GM21825 (cell line): ENCODE measurements around the gene RHOXF1.
"Not testable (repeated sequence)": the region's sequence is repeated elsewhere in the genome, so short reads cannot be mapped to it uniquely, and the experiment has no call there.

Source experiments
- ATAC-seq: cut with Tn5 transposase; IDR thresholded peaks from one replicate; pipeline ENCODE4 v1.9.1; 2021; ENCODE audit warnings: mild to moderate bottlenecking, moderate library complexity; ENCODE audit not compliant: unreplicated experiment

RHOXF1 gene, protein sequence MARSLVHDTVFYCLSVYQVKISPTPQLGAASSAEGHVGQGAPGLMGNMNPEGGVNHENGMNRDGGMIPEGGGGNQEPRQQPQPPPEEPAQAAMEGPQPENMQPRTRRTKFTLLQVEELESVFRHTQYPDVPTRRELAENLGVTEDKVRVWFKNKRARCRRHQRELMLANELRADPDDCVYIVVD

DNA sequence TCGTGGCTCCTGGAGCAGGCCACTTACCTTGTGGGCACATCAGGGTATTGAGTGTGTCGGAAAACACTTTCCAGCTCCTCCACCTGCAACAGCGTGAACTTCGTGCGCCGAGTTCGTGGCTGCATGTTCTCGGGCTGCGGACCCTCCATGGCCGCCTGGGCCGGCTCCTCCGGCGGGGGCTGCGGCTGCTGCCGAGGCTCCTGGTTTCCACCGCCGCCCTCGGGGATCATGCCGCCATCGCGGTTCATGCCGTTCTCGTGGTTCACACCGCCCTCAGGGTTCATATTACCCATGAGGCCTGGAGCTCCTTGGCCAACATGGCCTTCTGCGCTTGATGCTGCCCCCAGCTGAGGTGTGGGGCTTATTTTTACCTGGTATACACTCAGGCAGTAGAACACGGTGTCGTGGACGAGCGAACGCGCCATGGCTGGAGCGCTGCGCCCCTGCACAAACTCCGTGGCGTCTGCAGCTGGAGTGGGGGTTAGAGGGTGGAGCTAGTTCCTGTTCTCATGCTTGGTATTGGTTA, at the start of gene RHOXF1:
TSS of gene RHOXF1 (minus strand) at position 476 of the 526 bp plus-strand sequence. CDS start at position 425, 51 bp downstream.
- no peak for ATAC-seq

DNA sequence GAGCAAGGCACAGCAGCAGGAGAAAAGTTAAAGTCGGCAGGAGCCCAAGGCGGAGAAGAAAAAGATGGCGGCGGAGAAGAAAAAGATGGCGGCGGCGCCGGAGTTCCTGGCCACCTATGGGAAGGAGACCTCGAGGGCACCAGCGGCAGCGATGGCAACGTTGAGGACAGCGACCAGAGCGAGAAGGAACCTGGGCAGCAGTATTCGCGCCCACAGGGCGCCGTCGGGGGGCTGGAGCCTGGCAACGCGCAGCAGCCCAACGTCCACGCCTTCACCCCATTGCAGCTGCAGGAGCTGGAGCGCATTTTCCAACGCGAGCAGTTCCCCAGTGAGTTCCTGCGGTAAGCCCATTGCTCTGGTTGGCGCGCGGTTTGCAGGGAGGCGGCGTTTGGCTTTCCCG, 43.4 kb upstream of the RHOXF1 start:
- ATAC-seq, result not testable (repeated sequence)

DNA sequence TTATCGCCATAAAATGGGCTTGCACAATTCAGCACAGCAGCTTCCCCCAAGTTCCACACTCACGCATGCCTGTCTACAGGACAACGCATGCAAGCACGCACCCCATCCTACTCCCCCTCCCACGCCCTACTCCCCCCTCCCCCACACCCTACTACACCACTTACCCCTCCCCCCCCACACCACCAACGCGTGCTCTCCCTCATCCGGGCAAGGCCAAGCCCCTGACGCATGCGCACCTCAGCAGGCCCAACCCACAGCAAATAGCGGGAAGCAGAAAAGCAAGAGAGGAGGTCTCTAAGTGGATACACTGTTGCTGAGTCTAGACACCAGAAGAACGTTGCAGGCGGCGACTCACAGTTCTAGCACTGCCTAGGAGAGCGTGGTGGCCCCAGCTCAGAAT, 42.6 kb upstream of the RHOXF1 start, which contains the start of gene RHOXF2:
TSS of gene RHOXF2 (plus strand) at position 301 of the 400 bp plus-strand sequence. CDS start 138 bp downstream, outside the sequence.
- ATAC-seq, result not testable (repeated sequence)

DNA sequence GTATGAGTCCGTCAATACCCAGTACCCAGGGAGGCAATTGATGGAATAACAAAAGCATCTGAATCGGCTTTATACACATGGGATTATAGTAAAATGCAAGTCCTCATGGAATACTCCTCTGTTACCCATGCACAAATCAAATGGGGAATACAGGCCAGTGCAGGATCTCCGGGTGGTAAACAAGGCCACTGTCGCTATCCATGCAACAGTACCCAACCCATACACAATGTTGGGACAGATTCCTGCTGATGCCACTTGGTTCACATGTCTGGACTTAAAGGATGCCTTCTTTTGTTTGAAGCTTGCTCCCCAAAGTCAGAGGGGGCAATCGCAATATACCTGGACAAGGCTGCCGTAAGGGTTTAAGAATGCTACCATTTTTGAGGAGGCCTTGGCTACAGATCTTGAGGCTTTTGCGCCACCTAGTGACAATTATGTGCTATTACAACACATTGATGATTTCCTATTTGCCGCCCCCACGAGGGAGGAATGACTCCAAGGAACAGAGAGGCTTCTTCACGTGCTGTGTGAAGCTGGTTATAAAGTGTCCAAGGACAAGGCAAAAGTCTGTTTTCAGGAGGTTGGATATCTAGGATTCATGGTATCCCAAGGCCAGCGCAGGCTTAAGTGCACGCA, 34.5 kb upstream of the RHOXF1 start:
- not testable (repeated sequence) for ATAC-seq

DNA sequence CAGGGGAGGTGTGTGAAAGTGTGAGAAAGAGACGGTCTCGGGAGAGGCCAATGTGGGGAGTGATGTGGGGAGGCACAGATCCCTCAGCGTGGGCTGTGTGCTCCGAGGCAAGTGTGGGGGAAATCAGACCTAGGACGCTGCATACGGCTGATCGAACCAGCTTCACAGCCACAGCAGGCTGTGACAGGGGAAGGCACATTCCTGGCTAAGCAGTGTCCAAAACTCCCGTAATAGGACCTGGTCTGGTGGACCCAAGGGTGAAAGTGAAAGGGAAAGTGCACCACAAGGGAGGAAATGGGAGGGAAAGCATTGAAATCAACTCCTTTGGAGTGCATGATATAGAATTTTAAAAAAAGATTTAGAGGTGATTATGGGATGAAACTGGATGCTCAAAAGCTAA, 31.8 kb upstream of the RHOXF1 start:
- ATAC-seq, result no peak

DNA sequence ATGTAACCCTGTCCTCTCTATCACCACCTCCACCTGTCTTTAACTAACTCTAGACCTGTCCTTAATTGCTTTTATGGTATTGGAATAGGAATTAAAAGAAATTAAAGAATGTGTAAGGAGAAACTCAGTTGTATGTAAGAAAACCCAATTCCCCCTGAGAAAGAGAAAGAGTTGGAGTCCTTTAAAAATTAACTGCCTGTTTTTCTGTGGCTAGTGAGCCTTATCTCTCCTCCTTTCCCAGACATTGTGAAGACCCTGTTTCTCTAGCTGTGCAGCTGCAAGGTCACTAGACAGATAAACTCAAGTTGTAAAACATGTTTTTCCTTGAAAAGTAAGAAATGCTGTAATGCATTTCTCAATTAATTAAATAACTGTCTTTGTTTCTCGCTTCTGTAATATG, 30.6 kb upstream of the RHOXF1 start:
- ATAC-seq, result not testable (repeated sequence)

DNA sequence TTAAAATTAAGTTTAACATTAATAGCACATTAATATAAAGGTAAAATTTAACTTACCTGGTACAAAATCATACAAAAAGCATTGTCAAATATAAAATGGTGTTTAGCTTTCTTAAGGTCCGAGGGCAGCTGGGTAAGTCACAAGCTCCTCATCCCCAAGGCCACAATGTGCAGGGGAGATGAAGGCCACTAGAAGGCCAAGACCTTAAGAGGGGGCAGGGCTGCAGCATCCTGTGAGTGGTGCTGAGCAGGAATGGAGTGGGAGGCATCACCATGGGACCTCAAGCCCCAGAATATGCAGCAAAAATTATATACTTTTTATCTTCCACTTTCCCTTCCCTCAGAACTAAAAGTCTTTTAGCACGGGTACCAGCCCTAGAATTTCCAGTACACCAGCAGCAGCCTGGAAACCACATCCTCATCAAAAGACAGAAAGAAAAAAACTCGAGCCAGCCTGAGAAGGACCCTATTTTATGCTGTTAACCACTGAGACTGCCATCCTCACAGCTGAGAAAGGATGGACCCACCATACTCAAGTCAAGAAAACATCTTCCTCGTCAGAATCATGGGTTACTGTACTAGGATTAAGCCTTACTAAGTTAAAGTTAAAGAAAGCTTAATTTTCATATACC, 29.7 kb upstream of the RHOXF1 start:
- ATAC-seq, result no peak

DNA sequence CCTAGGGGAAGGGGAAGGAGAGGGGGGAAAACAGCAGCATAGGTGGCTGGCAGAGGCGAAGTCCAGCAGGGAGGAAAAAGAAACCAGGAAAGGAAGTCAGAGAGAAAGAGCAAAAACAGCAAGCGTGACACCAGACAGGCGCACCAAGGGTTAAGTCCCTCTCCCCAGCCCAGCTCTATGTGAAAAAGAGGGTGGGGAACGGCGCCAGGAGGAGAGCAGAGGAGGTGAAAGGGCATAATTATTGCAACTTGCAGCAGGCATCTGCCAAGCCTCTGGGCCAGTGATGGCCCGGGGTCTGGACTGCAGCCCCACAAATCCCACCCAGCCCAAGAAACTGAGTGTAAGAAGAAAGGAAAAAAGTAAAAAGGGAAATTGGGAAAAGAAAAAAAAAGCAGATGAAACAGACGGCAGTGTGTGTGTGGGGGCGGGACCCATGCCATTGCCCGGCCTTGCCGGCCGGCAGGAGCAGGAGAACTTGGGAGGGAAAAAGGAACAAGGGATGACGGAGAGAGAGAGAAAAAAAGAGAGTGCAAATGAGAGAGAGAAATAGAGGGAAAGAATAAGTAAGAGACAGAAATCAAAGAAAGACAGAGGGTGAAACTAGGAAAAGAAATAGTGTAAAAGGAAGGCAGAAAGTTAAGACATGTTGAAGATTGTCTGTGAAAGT, 28.6 kb upstream of the RHOXF1 start:
- no peak for ATAC-seq

DNA sequence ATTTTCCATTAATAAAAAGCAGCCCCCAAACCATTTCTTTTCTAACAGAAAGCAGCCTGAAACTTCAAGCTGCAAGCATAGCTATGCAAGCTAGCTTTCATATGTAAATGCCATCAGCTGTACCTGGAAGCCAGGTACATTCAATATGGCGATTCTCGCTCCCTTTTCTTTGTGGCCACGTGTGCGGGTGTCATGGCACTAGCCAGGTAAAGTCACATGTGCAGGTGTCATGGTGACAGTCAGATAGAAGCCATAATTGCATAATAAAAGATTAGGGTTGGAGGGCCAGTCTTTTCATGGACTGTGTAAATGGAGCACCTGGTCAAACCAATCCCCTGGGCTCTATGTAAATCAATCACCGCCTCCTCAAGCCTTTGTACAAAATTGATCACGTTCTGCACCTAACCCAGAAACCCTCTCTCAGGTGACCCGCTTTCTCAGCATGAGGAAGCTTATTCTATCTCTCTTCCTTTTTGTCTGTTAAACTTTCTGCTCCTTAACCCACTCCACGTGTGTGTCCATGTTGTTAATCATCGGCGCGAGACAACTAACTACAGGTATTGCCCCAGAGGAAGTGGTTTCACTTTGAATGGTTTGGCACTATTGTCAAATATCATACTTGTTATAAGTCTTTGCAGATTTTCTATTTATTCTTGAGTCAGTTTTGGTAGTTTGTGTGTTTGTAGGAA, 24.7 kb upstream of the RHOXF1 start:
- ATAC-seq, result no peak

DNA sequence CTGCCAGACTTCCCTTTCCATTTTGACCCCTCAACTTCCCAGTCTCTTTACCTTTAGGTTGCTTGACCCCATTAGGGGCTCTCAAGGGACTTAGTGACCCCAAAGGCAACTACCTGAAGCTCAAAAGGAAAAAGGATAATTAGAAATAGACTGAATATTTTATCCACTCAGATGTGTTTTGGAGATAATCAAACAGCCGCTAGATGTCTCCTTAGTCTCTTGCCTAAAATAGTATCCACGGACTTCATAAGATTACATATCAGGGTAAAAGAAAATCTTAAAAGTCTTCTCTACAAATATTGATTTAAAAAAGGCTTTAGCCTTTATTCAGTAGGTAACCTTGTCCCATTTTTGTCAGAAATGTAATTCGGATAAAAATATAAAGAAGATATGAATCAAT, 21.7 kb upstream of the RHOXF1 start:
- no peak for ATAC-seq

DNA sequence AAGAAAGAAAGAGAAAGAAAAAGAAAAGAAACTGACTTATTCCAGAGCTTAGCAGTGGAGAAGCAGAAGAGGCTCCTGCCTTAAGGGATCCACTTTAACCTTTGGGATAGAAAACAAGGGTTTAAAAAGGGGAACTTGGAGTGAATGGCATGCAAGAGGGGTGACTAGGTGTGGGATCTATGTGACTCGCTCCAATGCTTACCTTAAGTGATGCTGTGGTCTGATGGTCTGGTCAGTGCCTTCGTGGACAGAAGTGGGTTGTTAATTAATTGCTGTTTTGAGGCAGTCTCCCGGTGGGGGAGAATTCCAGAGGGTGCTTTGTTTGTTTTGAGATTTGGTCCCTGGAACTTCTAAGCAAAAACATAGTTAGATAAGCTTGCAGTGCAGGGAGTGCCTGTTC, 21.1 kb upstream of the RHOXF1 start:
- no peak for ATAC-seq

DNA sequence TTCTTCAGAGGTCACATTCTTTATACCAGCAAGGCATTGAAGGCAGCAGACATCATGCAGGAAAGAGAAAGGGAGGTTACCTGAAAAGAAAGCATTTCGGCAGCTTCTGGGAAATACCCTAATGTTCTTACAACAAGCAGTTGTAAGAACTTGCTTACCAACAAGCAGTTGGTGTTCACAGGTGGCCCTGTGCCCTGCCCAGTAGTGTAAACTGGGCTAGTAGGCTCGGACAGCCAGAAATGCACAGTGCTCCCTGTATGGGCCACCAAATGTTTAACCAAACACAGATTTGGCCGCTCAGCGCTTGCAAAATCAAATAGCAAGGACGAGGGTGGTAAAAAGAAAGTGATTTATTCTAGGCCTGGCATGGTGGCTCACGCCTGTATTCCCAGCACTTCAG, 20.4 kb upstream of the RHOXF1 start:
- no peak for ATAC-seq

DNA sequence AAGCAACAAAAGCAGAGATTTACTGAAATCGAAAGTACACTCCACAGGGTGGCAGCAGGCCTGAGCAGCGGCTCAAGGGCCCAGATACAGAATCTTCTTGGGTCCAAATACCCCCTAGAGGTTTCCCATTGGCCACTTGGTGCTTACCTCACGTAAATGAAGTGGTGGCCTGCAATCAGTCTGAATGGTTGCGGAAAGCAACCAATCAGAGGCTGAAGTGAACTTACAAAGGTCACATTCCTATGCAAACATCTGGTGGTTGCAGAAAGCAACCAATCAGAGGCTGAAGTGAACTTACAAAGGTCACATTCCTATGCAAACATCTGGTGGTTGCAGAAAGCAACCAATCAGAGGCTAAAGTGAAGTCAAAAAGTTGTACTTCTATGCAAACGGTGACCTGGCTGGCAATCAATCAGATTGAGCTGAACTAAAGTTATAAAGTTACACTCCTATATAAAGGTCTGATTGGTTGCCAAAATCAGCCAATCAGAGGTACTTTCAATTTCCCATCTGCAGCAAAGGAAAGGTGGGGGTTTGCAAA, 12.7 kb upstream of the RHOXF1 start:
- not testable (repeated sequence) for ATAC-seq

DNA sequence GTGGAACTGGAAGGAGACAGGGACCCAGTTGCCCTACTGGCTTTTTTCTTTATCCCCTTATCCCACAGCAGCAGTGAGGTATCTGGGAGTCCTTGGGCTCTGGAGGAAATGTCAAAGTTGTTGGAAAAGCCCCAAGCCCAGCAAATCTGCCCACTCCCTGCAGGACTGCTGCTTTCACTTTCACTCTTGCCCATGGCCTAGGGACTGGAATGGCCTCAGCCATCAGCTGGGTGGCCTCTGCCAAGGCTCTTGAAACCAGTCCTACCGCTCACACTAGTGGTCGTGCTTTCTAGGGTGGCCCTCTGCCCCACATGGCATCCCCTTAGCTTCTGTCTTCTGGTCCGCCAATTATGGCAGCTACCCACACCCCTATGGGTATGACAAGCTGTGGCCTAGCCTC, 9.7 kb upstream of the RHOXF1 start:
- no peak for ATAC-seq

DNA sequence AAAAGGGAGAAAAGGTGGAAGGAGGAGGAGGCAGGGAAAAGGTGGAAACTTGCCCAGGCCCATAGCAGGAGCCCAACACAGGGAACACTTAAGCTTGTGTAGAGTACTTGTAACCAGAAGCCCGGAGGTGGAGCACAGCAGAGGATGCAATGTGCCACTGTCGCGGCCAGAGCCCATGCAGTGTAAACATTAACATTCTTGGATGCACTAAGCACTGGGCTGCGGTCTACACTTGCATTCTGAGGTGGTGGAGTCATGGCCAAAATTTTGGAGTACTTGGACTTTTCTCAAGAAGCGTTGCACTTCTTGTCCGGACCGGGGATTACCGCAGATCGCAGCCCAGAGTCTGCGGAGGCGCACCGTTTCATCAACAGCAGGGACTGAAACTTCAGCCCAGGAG, 4.5 kb upstream of the RHOXF1 start:
- ATAC-seq, result no peak

DNA sequence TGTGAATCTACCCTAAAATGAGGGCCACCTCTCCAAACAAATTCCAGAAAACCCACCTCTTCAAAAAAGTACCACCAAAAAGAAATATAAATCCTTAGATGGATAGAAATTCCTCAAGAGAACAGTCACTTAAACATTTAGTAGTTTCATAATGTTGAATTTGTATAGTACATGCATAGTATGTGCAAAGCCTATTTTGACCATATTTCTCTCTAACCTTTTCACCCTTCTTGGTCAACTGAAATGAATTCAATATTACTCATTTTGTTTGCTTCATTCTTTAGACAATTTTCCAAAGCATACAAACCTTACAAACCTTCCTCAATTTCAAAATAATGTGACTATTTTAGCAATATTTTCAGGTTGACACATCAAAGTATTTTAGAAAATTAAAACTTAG, 4.1 kb downstream of the RHOXF1 start:
- ATAC-seq, result no peak

DNA sequence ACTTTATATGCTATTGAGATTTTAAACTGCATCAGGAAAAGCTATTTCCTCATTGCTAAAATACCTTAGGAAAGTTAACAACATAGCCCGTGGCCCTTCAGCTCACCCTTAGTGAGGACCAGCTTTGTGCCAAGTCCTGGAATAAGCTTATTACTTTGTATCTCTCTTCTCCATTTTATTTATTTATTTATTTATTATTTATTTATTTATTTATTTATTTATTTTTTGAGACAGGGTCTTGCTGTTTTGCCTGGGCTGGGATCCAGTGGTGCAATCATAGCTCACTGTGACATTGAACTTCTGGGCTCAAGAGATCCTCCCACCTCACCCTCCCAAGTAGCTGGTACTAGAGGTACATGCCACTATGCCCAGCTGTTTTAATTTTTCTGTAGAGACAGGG, 6.3 kb downstream of the RHOXF1 start:
- ATAC-seq, result no peak

DNA sequence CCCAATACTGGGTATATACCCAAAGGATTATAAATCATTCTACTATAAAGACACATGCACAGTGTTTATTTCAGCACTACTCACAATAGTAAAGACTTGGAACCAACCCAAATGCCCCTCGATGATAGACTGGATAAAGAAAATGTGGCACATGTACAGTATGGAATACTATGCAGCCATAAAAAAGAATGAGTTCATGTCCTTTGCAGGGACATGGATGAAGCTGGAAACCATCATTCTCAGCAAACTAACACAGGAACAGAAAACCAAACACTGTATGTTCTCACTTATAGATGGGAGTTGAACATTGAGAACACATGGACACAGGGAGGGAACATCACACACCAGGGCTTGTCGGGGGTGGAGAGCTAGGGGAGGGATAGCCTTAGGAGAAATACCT, 11.0 kb downstream of the RHOXF1 start:
- ATAC-seq, result not testable (repeated sequence)

DNA sequence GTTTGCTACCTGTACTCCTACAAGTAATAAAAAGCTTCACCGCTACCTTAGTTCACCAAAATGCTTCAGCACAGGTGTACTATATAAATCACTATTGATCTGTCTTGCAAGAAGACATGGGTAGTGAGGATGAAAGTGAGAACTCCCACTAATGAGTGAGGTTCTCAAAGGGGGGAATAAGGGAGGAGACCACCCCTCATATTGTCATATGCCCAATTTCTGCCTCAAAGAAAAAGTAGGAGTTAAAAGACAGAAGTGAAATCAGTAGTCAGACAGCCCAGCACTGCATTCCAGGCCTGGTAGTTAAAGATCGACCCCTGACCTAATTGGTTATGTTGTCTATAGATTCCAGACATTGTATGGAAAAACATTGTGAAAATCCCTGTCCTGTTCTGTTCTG, 14.7 kb downstream of the RHOXF1 start:
- ATAC-seq, result not testable (repeated sequence)

DNA sequence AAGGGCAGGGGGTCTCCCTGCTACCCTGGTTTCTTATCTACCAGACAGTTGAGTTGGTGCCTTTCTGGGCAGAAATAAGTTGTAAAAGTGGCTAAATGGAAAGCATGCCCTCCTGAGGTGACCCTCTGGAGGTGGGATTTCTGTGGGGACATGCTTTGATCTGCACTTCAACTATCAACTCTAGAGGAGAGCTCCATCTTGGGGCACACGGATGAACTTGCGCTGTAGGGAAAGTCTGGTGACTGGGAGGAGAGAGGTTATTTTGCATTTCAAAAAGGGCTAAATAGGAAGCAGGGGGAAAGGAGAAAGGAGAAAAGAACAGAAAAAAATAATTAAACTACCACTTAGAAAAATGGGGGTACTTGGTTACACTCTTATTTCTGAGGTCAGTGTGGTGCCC, 25.5 kb downstream of the RHOXF1 start:
- no peak for ATAC-seq
